ENCODE data around the gene UGT1A7. TPM values are rescaled to one million over a fixed set of nuclear protein-coding genes. Genes with fewer than 3 reads are reported as not detected.

UGT1A7 gene
- total RNA-seq, 1 experiment from 2014 or later = 0.18 TPM

DNA sequence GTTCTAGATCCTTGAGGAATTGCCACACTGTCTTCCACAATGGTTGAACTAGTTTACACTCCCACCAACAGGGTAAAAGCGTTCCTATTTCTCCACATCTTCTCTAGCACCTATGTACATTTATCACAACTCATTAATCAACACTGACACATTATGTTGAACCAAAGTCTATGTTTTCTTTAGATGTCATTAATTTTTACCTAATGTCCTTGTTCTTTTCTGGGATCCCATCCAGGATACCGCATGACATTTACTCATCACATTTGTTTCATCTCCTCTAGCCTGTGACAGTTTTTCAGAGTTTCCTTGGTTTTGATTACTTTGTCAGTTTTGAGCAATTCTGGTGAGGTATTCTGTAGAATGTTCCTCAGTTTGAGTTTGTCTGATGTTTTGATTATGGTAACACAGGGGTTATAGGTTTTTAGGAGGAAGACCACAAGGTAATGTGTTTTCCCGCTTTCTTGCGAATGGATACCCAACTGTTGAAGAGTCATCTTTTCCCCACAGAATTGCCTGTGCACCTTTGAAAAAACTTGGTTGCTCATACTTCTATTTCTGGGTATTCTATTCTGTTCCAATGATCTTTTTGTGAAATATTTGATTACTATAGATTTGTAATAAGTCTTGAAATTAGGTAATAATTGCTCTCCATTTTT lies 13.0 kb upstream of the UGT1A7 start:
- Histone ChIP-seq H3K9me3 (no peaks in the 10 kb centered on the region), H3K27me3 (replicated peaks; ENCODE audit: control insufficient read depth, insufficient read depth, low read length) (no peaks in the 10 kb centered on the region), H3K36me3 (ENCODE audit: control insufficient read depth, insufficient read depth, low read length) (no peaks in the 10 kb centered on the region), H3K4me3 (ENCODE audit: low read depth, low read length) (no peak overlapping the region), H3K4me1 (0 out of 2 replicates have a peak, but pooled peaks cover 3% of the 10 kb centered on the region)
- Mint-ChIP-seq H3K36me3 (ENCODE audit: insufficient read depth, unreplicated experiment) (no peaks in the 10 kb centered on the region), H3K27me3 (ENCODE audit: insufficient read depth, unreplicated experiment) (no peaks in the 10 kb centered on the region), H3K27ac (ENCODE audit: unreplicated experiment) (no peak overlapping the region), H3K9me3 (ENCODE audit: unreplicated experiment) (peaks cover 9% of the 10 kb centered on the region), H3K4me3 (ENCODE audit: unreplicated experiment) (no peak overlapping the region), H3K4me1 (ENCODE audit: low read depth, unreplicated experiment) (no peaks in the 10 kb centered on the region)
- intact Hi-C loops (cut with micrococcal nuclease; ENCODE audit: unreplicated experiment) = no loop called here
- POLR2A ChIA-PET = no interaction called here
- CTCF ChIA-PET = no interaction called here
- no peak for DNase-seq
- TF ChIP-seq, protein P1, sequence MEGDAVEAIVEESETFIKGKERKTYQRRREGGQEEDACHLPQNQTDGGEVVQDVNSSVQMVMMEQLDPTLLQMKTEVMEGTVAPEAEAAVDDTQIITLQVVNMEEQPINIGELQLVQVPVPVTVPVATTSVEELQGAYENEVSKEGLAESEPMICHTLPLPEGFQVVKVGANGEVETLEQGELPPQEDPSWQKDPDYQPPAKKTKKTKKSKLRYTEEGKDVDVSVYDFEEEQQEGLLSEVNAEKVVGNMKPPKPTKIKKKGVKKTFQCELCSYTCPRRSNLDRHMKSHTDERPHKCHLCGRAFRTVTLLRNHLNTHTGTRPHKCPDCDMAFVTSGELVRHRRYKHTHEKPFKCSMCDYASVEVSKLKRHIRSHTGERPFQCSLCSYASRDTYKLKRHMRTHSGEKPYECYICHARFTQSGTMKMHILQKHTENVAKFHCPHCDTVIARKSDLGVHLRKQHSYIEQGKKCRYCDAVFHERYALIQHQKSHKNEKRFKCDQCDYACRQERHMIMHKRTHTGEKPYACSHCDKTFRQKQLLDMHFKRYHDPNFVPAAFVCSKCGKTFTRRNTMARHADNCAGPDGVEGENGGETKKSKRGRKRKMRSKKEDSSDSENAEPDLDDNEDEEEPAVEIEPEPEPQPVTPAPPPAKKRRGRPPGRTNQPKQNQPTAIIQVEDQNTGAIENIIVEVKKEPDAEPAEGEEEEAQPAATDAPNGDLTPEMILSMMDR (IDR thresholded peaks at IDR 0.05; ENCODE audit: insufficient read depth in 1 of 2, low read depth in 1 of 2, low read length in 1 of 2, severe bottlenecking in 1 of 2, unreplicated experiment in 1 of 2) = no peak
- BruUV-seq (replicated peaks) = no TSS peak

DNA sequence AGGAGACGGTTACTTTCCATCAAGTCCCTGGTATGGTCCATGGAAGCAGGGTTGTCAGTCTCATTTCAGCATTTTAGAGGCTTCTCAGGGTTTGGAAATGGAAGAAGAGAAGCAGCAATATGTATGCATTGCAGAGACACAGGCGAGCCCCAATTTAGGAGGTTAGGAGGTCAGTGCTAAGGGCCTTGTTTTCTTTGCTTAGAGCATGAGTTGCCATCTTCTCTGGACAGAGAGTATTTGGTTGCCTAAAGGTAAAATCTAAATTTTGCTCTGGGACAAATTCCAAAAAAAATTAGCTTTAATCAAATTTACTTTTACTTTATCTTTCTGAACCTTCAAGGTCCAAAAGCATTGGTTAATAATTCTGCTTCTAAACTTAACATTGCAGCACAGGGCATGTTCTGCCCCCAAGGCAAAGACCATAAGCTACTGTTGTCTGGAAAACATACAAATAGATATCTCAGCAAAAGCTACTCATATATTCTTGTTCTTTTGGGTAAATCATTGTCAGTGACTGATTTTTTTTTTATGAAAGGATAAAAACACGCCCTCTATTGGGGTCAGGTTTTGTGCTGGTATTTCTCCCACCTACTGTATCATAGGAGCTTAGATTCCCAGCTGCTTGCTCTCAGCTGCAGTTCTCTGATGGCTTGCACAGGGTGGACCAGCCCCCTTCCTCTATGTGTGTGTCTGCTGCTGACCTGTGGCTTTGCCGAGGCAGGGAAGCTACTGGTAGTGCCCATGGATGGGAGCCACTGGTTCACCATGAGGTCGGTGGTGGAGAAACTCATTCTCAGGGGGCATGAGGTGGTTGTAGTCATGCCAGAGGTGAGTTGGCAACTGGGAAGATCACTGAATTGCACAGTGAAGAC lies 10.2 kb upstream of the UGT1A7 start, which contains the start of gene UGT1A9:
Gene UGT1A9, plus strand, starts transcription at position 609 of the 872 bp plus-strand sequence. Its CDS starts 37 bp downstream, at position 646.
- H3K27me3 ChIP-seq (replicated peaks; ENCODE audit: control insufficient read depth, insufficient read depth, low read length) = no peaks in the 10 kb centered on the region
- BruUV-seq (replicated peaks) = no TSS peak
- ChIA-PET POLR2A (no interaction called here), CTCF (no interaction called here)
- DNase-seq = no peak
- Mint-ChIP-seq H3K9me3 (ENCODE audit: unreplicated experiment) (no peaks in the 10 kb centered on the region), H3K4me1 (ENCODE audit: low read depth, unreplicated experiment) (no peaks in the 10 kb centered on the region), H3K27ac (ENCODE audit: unreplicated experiment) (no peak within 1 kb of the TSS), H3K27me3 (ENCODE audit: insufficient read depth, unreplicated experiment) (no peaks in the 10 kb centered on the region), H3K4me3 (ENCODE audit: unreplicated experiment) (no peak within 1 kb of the TSS), H3K36me3 (ENCODE audit: insufficient read depth, unreplicated experiment) (no peaks in the 10 kb centered on the region)
- H3K4me3 ChIP-seq (ENCODE audit: low read depth, low read length) = no peak within 1 kb of the TSS
- H3K4me1 ChIP-seq = no peaks in the 10 kb centered on the region
- intact Hi-C loops (cut with micrococcal nuclease; ENCODE audit: unreplicated experiment) = no loop called here
- no peaks in the 10 kb centered on the region for H3K36me3 ChIP-seq (ENCODE audit: control insufficient read depth, insufficient read depth, low read length)
- H3K9me3 ChIP-seq = no peaks in the 10 kb centered on the region
- TF ChIP-seq, protein P1 (IDR thresholded peaks at IDR 0.05; ENCODE audit: insufficient read depth in 1 of 2, low read depth in 1 of 2, low read length in 1 of 2, severe bottlenecking in 1 of 2, unreplicated experiment in 1 of 2) = no peak

DNA sequence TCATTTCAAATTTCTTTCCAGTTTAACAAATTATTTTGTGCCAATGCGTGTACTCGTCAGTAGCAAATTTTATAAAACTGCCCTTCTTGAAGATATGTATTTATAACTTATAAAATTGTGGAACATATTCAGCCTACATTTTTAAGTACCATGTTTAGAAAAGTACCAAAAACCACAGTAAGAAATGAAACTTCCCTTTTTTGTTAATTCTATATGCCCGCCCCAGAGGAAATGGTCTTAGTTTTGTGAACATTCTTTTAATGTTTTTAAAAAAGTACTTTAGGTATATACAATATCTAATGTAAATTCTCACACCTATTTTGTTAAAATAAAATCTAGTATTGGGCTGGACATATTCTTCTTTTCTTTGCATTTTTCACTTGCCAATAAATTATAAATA lies 8.8 kb upstream of the UGT1A7 start:
- H3K4me3 ChIP-seq (ENCODE audit: low read depth, low read length) = no peak overlapping the region
- TF ChIP-seq, protein P1 (IDR thresholded peaks at IDR 0.05; ENCODE audit: insufficient read depth in 1 of 2, low read depth in 1 of 2, low read length in 1 of 2, severe bottlenecking in 1 of 2, unreplicated experiment in 1 of 2) = no peak
- H3K4me1 Mint-ChIP-seq (ENCODE audit: low read depth, unreplicated experiment) = no peaks in the 10 kb centered on the region
- ChIA-PET POLR2A (no interaction called here), CTCF (no interaction called here)
- no peaks in the 10 kb centered on the region for H3K27me3 ChIP-seq (replicated peaks; ENCODE audit: control insufficient read depth, insufficient read depth, low read length)
- intact Hi-C loops (cut with micrococcal nuclease; ENCODE audit: unreplicated experiment) = no loop called here
- no peaks in the 10 kb centered on the region for H3K4me1 ChIP-seq
- no peak overlapping the region for H3K4me3 Mint-ChIP-seq (ENCODE audit: unreplicated experiment)
- H3K36me3 Mint-ChIP-seq (ENCODE audit: insufficient read depth, unreplicated experiment) = no peaks in the 10 kb centered on the region
- no TSS peak for BruUV-seq (replicated peaks)
- no peak for DNase-seq
- H3K9me3 Mint-ChIP-seq (ENCODE audit: unreplicated experiment) = no peaks in the 10 kb centered on the region
- H3K27me3 Mint-ChIP-seq (ENCODE audit: insufficient read depth, unreplicated experiment) = no peaks in the 10 kb centered on the region
- no peaks in the 10 kb centered on the region for H3K36me3 ChIP-seq (ENCODE audit: control insufficient read depth, insufficient read depth, low read length)
- H3K27ac Mint-ChIP-seq (ENCODE audit: unreplicated experiment) = no peak overlapping the region
- H3K9me3 ChIP-seq = no peaks in the 10 kb centered on the region
